Esophagus mucosa (tissue), 1 donor: ENCODE results near the gene SCAMP5. TPM values are rescaled to one million over a fixed set of nuclear protein-coding genes. Genes with fewer than 3 reads are reported as not detected.

Source experiments
- ATAC-seq: fragments of 200-7000 bp; cut with Tn5 transposase; one replicate; pipeline ENCODE4 v1.9.1; 2020
- total RNA-seq: library from RNA; stranded (reverse); gene quantifications from one replicate; pipeline ENCODE4 v1.2.4, GENCODE V29; 2023
- donor health status: DM: yes; HTN: yes; CAD: no.

Gene SCAMP5
- total RNA-seq, 1 donor from 2014 or later = 0.84 TPM

DNA sequence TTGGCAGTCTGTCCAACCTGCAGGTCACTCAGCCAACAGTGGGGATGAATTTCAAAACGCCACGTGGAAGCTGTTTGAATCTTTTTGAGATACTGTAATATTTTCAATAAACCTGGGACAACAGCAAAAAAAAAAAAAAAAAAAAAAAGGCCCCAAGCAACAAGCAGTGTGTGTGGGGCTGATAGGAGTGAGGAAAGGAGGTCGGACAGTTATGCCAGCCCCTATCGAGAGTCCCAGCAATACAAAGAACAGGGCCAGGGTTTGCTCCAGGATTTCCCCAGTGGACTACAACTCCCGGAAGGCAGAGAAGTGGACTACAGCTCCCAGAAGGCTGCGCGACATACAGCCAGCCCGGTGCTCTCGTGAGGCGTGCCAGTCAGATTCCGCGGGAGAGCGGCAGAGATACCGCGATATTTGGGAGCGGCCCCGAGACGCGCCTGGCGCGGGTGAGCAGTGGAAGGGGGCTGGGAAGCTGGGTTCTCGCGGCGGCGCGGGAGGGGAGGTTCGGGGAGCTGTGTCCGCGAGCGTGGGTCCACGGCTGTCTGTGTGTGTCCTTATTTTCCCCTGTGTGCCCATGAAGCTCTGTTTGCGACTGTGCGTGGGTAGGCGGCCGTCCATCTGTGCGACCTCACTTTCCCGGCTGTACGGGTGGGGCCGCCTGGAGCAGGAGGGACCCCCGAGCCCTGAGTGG is 28.0 kb downstream of the SCAMP5 start, which contains the start of gene PPCDC:
TSS of gene PPCDC (plus strand) at position 410 of the 691 bp plus-strand sequence. CDS start 4,729 bp downstream, outside the sequence.
- peak; percentile 96 for ATAC-seq

GRCh38 chr15:75023872-75024636 is 28.7 kb downstream of the SCAMP5 start:
- ATAC-seq = peak; percentile 6

DNA sequence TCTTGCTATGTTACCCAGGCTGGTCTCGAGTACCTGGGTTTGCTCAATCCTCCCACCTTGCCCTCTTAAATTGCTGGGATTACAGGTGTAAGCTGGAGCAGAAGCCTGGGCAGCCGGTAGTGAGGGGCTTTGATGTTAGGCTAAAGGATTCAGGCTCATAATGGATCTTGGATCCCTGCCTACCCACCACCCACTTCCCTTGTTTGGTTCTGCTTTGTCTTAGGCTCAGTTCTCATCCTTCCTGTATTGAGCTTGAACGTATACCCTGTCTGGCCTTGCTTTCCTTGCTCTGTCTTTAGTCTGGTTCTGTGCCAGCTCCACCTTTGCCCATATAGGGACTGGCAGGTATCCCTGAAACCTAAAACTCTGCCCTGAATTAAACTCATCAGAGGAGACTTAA is 29.7 kb downstream of the SCAMP5 start:
- ATAC-seq = no peak

DNA sequence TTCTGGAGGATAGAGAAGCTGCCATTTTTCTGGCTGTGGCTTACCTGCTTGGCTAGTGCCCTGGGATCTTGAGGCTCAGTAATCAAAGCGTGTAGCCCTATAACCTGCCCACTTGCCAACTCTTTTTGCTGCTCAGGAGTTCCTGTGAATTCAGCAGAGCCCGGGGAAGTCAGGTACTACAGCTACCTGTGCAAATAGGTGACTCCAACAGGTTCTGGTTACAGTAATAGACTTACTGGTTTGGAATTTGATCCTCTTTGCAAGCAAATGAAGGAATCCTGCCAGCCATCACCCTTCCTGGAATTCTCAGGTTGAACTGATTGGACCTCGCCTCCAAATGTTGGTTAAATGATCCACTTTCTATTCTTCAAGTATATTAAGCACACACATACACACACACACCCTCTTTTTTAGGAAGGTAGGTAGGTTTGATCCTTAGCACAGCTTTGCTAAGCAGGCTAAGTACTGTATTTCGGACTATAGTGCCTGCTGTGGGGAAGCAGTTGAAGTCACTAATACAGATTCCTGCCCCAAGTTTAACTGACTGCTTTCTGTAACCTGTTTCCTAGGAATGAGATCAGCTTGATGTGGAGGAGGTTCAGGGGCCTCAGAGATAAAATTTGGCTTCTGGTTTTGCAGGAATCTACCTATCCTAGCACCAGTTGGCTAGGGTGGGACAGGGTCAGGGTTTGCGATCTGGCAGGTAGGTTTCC is 30.3 kb downstream of the SCAMP5 start:
- no peak for ATAC-seq

DNA sequence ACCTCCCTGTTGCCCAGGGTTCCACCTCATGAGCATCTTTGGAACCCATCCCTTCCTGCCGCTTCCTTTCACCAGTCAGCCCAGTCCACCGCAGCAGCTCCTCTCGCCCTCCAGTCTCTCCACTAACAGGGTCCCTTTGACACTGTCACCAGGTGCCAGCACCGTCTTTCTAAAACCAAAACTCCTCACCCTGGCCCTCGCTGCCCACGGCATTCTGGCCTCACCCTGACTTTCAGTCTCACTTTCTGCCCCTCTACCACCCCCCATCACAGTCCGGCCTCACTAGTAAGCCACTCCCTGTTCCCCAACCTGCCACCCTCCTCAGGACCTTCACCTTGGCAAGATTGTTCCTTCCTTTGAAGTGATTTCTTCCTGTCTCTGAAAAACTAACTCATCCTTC is 32.2 kb downstream of the SCAMP5 start:
- no peak for ATAC-seq

DNA sequence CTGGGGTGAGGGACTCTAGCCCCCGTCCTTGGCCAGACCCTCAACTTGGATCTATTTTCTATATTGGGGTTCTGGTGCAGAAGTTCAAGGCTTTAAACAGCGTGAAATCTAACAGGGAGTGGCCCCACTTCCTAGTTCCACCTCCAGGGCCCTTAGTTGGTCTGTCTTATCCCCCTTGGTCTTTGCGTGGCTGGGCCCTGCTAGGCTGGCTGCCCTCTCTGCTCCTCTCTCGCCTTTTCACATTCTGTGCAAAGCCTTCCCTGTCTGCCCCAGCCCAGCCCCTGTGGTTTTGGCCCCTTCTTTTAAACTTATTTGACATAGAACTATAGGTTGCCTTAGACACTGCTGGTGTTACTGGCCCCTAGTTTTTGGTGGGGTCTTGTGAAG is 33.6 kb downstream of the SCAMP5 start:
- ATAC-seq = no peak

DNA sequence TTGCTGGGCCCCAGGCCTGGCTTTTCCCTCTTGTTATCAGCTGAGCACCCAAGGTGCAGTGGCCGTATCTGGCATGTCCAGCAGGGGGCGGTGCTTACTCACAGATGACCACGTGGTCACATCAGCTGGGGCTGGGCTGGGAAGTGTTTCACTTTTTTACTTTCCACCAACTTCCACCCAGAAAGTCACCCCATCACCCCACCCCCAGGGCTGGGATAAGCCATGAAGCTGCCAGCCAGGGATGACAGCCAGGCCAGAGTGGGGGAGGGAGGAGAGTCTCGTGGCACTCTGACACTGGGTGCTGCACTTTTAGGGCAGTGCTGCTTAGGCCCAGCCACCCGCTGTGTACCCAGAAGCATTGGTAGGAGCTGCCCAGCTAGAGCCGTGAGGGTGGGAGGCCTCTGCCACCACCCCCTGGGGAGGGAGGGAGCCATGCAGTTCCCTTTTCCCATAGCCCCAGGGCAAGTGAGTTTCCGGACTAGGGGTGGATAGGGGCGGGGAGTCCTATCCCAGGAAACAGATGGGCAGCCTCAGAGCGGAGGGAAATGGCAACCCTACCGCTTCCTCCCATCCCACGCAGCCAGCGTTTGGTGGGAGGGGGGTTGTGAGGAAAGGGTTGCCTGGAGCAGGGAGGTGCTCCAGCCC is 34.1 kb downstream of the SCAMP5 start:
- peak; percentile 83 for ATAC-seq

DNA sequence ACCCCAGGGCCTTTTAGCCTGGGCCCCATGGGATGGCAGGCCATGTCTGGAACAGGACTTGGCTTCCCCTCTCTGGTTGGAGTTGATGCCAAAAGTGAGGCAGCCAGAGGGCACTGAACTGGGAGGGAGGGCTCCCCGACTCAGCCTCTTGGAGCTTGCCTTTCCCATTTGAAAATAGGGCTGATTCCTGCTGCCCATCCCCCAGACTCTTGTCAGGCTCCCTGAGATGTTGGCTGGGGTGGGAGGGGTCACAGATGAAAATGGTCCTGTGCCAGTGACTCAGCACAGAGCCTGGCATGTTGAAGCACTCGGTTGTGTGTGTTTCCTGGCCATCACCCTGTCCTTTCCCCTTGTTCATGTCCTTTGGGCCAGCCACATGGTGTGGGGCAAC is 34.7 kb downstream of the SCAMP5 start:
- ATAC-seq = peak; percentile 25

- ATAC-seq = no peak
Measured at GRCh38 chr15:75030424-75030823, 35.1 kb downstream of the SCAMP5 start.

- ATAC-seq = no peak
Measured at GRCh38 chr15:75031848-75032247, 36.5 kb downstream of the SCAMP5 start.

DNA sequence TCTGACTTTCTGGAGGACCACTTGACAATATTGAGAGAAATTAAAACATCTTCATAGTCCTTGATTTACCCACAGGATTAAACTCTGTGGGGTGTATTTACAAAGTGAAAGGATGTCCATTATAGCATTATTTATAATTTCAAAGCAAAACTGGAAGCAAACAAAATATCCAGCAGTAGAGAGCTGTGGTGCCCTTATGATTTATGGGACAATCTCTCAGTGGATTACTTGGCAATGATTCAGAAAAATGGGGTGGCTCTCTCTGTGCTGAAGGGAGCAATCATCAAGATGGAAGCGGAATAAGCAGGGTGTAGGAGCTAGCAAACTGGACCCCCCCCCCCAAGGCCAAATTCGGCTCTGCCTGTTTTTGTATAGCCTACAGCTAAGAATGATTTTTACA is 37.0 kb downstream of the SCAMP5 start:
- ATAC-seq = no peak

- ATAC-seq = no peak
Measured at GRCh38 chr15:75033809-75034208, 38.4 kb downstream of the SCAMP5 start.

DNA sequence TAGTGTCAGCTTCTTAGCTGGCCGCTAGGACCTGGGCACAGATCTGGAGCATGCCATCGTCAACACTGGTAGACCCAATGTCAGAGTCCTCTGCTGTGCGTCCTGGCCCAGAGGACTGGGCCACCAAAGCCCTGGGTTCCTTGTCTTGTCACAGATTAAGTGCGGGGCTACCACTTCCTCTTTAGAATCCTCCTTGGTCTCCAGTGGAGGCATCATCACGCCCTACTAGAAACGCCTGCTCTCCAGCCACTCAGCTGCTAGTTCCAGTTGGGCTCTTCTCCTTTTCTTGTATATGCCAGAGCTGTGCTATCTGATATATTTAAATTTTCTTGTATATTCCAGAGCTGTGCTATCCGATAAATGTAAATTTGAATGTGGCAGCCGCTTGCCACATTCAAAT is 39.3 kb downstream of the SCAMP5 start:
- no peak for ATAC-seq

- peak; percentile 98 for ATAC-seq
Measured at GRCh38 chr15:75036212-75036616, 40.9 kb downstream of the SCAMP5 start.

- no peak for ATAC-seq
Measured at GRCh38 chr15:75037685-75038084, 42.3 kb downstream of the SCAMP5 start.

- ATAC-seq = no peak
Measured at GRCh38 chr15:75038231-75038630, 42.9 kb downstream of the SCAMP5 start.

GRCh38 chr15:75042730-75043508 is 47.6 kb downstream of the SCAMP5 start:
- peak; percentile 76 for ATAC-seq

- ATAC-seq = peak; percentile 34
Measured at GRCh38 chr15:75043509-75044257, 48.3 kb downstream of the SCAMP5 start.

DNA sequence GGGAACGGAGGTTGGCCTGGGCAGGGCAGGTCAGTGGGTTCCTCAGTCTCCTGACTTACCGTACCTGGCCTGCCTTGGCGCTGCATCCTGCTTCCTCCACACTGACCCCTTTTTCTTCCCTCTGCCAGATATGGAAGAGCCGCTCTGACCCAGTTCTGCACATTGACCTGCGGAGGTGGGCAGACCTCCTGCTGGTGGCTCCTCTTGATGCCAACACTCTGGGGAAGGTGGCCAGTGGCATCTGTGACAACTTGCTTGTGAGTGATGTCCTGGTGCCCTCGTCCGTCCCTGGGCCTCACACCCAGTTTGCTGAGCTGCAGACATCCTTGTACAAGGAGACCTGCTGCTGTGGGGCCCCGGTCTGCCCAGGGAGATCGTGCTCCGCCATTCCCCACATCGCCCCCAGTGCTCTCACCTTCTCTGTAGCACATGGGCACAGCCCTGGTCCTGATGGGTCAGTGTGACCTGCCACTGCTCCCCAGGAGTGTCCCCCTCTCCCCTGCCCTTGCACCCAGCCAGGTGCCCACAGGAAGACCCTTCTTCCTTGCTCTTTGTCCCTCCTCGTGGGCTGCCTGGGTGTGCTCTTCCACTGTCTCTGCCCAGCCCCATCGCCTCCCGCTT is 49.0 kb downstream of the SCAMP5 start:
- ATAC-seq = no peak

GRCh38 chr15:75045332-75046015 is 50.1 kb downstream of the SCAMP5 start:
- no peak for ATAC-seq
